Measurements from ENCODE around the gene MAMLD1.

The MAMLD1 gene

GRCh38 chrX:150361777-150362351 is 1.3 kb upstream of the MAMLD1 start:
- CTCF ChIA-PET: interaction anchor here (0.6 to 2.0 kb wide), 9 partner anchors 8 to 850 kb away, joined by 3 to 7 read pairs (median 3); no protein-coding TSS in a partner anchor

GRCh38 chrX:150363561-150364346 is 637 bp downstream of the MAMLD1 start:
- no peaks in the 10 kb centered on the region for H3K9me3 ChIP-seq (ENCODE audit: control insufficient read depth, insufficient read depth, low read depth, low read length)
- ChIA-PET POLR2A (interaction anchor here (0.8 to 4.7 kb wide), 7 partner anchors 13 to 424 kb away, joined by 3 to 21 read pairs (median 4); no protein-coding TSS in a partner anchor), CTCF (interaction anchor here (0.6 to 2.6 kb wide), 5 partner anchors 24 to 424 kb away, joined by 3 to 14 read pairs (median 3); no protein-coding TSS in a partner anchor)
- H3K27ac ChIP-seq (ENCODE audit: extremely low read depth, low read depth, low read length): peak overlapping the region; percentile 67
- no peaks in the 10 kb centered on the region for H3K36me3 ChIP-seq (ENCODE audit: control insufficient read depth in 2 of 2, insufficient read depth in 1 of 2, low read length in 2 of 2)
- H3K4me3 ChIP-seq (ENCODE audit: low read depth, low read length): peak overlapping the region; percentile 59
- peaks cover 3% of the 10 kb centered on the region; the same call in 1 of the 2 replicates for H3K4me1 ChIP-seq (ENCODE audit: control insufficient read depth, insufficient read depth, low read length)
- TF ChIP-seq KLF8 (tag by site-specific recombination; IDR thresholded peaks at IDR 0.05) (peak; percentile 15; the same call in 1 of the 2 replicates), ZBTB11 (tag by site-specific recombination; conservative IDR thresholded peaks at IDR 0.05; ENCODE audit: low read depth) (peak; percentile 56; the same call in 1 of the 2 replicates), ZNF664 (tag by site-specific recombination; IDR thresholded peaks at IDR 0.05) (no peak), ZNF155 (tag by site-specific recombination; IDR thresholded peaks at IDR 0.05) (no peak), HIC1 (tag by site-specific recombination; IDR thresholded peaks at IDR 0.05) (peak; percentile 75; the same call in 1 of the 2 replicates), CTCF (tag by site-specific recombination; IDR thresholded peaks at IDR 0.05) (peak; percentile 35; the same call in 1 of the 2 replicates), ZNF423 (tag by site-specific recombination; IDR thresholded peaks at IDR 0.05) (peak; percentile 19; the same call in 1 of the 2 replicates), ZNF398 (tag by site-specific recombination; IDR thresholded peaks at IDR 0.05) (peak; percentile 45; the same call in 1 of the 2 replicates), ZNF214 (tag by site-specific recombination; IDR thresholded peaks at IDR 0.05; ENCODE audit: borderline replicate concordance) (no peak), ZNF341 (tag by site-specific recombination; IDR thresholded peaks at IDR 0.05; ENCODE audit: low read depth) (peak; percentile 97), SP2 (tag by site-specific recombination; IDR thresholded peaks at IDR 0.05) (peak; percentile 19; the same call in 1 of the 2 replicates), ZNF354C (tag by site-specific recombination; IDR thresholded peaks at IDR 0.05; ENCODE audit: borderline replicate concordance, low read depth) (no peak)

More at GRCh38 chrX:150361777-150362351, 1.3 kb upstream of the MAMLD1 start:
- peaks cover 3% of the 10 kb centered on the region; the same call in 1 of the 2 replicates for H3K4me1 ChIP-seq (ENCODE audit: control insufficient read depth, insufficient read depth, low read length)
- TF ChIP-seq ZFHX2 (tag by site-specific recombination; conservative IDR thresholded peaks at IDR 0.05) (peak; percentile 78), HIC1 (tag by site-specific recombination; IDR thresholded peaks at IDR 0.05) (peak; percentile 47; the same call in 1 of the 2 replicates), SCRT1 (tag by site-specific recombination; IDR thresholded peaks at IDR 0.05; ENCODE audit: borderline replicate concordance) (peak; percentile 62; the same call in 1 of the 2 replicates), ZNF292 (tag by site-specific recombination; IDR thresholded peaks at IDR 0.05; ENCODE audit: borderline replicate concordance, low read depth) (no peak), ZNF677 (tag by site-specific recombination; IDR thresholded peaks at IDR 0.05) (no peak), GLIS1 (tag by site-specific recombination; IDR thresholded peaks at IDR 0.05) (no peak), ZNF140 (tag by site-specific recombination; IDR thresholded peaks at IDR 0.05) (no peak), ZNF558 (tag by site-specific recombination; IDR thresholded peaks at IDR 0.05) (no peak), EGR2 (tag by site-specific recombination; IDR thresholded peaks at IDR 0.05; ENCODE audit: low read depth) (peak; percentile 53), HOXC10 (CRISPR knock-in tag; IDR thresholded peaks at IDR 0.05) (no peak), SCRT2 (tag by site-specific recombination; IDR thresholded peaks at IDR 0.05) (peak; percentile 70)
- peak overlapping the region; percentile 59 for H3K4me3 ChIP-seq (ENCODE audit: low read depth, low read length)
- H3K36me3 ChIP-seq (ENCODE audit: control insufficient read depth in 2 of 2, insufficient read depth in 1 of 2, low read length in 2 of 2): no peaks in the 10 kb centered on the region
- H3K27ac ChIP-seq (ENCODE audit: extremely low read depth, low read depth, low read length): no peak overlapping the region; the same call in 1 of the 2 replicates
- POLR2A ChIA-PET: interaction anchor here (1.4 to 4.7 kb wide), 2 partner anchors 32 to 422 kb away, joined by 5 to 21 read pairs; no protein-coding TSS in a partner anchor
- no peaks in the 10 kb centered on the region for H3K9me3 ChIP-seq (ENCODE audit: control insufficient read depth, insufficient read depth, low read depth, low read length)

All from HEK293 (cell line).